B cell (primary cell): ENCODE data around the gene PRKCZ. TPM values are rescaled to one million over a fixed set of nuclear protein-coding genes. Genes with fewer than 3 reads are reported as not detected.

Experiments used
- ATAC-seq: fragments of 200-7000 bp; cut with Tn5 transposase; one replicate; pipeline ENCODE4 v1.10.0; 2021; ENCODE audit warnings: low read depth, mild to moderate bottlenecking, moderate number of reproducible peaks, moderate library complexity
- CTCF ChIA-PET: fragments of 350-600 bp; sonication (Branson Sonifier 250); formaldehyde crosslinking; loops from one replicate; lab custom pipeline; 2021; ENCODE audit warnings: antibody characterized with exemption, inconsistent platforms; lab: Charles Lee
- POLR2A ChIA-PET: fragments of 350-600 bp; sonication (Branson Sonifier 250); formaldehyde crosslinking; loops from one replicate; lab custom pipeline; 2021; ENCODE audit warnings: antibody characterized with exemption; lab: Charles Lee
- DNase-seq: peaks from one replicate; pipeline ENCODE4 v3.0.0; 2013
- H2AFZ ChIP-seq: 2 replicates; pipeline ENCODE4 v1.6.1; 2012; ENCODE audit warnings: mild to moderate bottlenecking, low read depth, low read length; ENCODE audit not compliant: insufficient read depth, poor library complexity, severe bottlenecking
- H3K27ac ChIP-seq, 2 donors: 1 replicate in 1 of 2; 2 replicates in 1 of 2; pipeline ENCODE4 v1.5.1; 2012 to 2013; ENCODE audit warnings: low read length in 2 of 2, mild to moderate bottlenecking in 2 of 2, moderate library complexity in 1 of 2
- H3K27me3 ChIP-seq, 4 experiments: fragments of 200-600 bp in 1 of 4; sonication (generic) in 1 of 4; replicated peaks in 1 of 4; 1 replicate in 2 of 4; 2 replicates in 2 of 4; pipeline versions ENCODE4 v1.6.1 to v1.7.0; 2013 to 2016; ENCODE audit warnings: low read length in 3 of 4, mild to moderate bottlenecking in 2 of 4, mixed read lengths in 1 of 4, moderate library complexity in 1 of 4; ENCODE audit not compliant: insufficient read depth in 4 of 4, control insufficient read depth in 3 of 4; ENCODE audit errors: control extremely low read depth in 1 of 4
- H3K36me3 ChIP-seq, 2 experiments: replicated peaks in 1 of 2; 1 replicate in 1 of 2; 2 replicates in 1 of 2; pipeline versions ENCODE4 v1.6.1 to v1.7.1; 2013; ENCODE audit warnings: low read length in 1 of 2; ENCODE audit not compliant: insufficient read depth in 2 of 2, control insufficient read depth in 1 of 2; ENCODE audit errors: control extremely low read depth in 1 of 2, extremely low read depth in 1 of 2
- H3K4me1 ChIP-seq, 2 donors: fragments of 200-600 bp in 1 of 2; sonication (generic) in 1 of 2; 1 replicate in 1 of 2; 2 replicates in 1 of 2; pipeline versions ENCODE4 v1.5.1 to v1.6.1; 2013 to 2017; ENCODE audit warnings: low read length in 2 of 2; ENCODE audit not compliant: control insufficient read depth in 2 of 2, insufficient read depth in 2 of 2
- H3K4me2 ChIP-seq: replicated peaks from 2 replicates; pipeline ENCODE3; 2012; ENCODE audit warnings: mild to moderate bottlenecking, low read depth, low read length; ENCODE audit not compliant: poor library complexity, severe bottlenecking
- H3K4me3 ChIP-seq, 5 experiments: fragments of 200-600 bp in 1 of 5; sonication (generic) in 1 of 5; 1 replicate in 3 of 5; 2 replicates in 2 of 5; pipeline versions ENCODE4 v1.5.1 to v1.7.0; 2011 to 2016; ENCODE audit warnings: low read length in 4 of 5, mild to moderate bottlenecking in 4 of 5, low read depth in 2 of 5, control low read depth in 1 of 5, moderate library complexity in 1 of 5; ENCODE audit not compliant: insufficient read depth in 1 of 5; ENCODE audit errors: control extremely low read depth in 1 of 5, extremely low read depth in 1 of 5
- H3K79me2 ChIP-seq: fragments of 200-600 bp; sonication (generic); one replicate; pipeline ENCODE4 v1.6.0; 2016; ENCODE audit warnings: low read length; ENCODE audit not compliant: control insufficient read depth, insufficient read depth
- H3K9ac ChIP-seq: fragments of 200-600 bp; sonication (generic); 2 replicates; pipeline ENCODE4 v1.6.1; 2017; ENCODE audit warnings: mild to moderate bottlenecking, low read length, moderate library complexity
- H3K9me3 ChIP-seq, 3 donors: one replicate each; pipeline versions ENCODE4 v1.6.1 to v1.7.1; 2013; ENCODE audit warnings: low read length in 2 of 3; ENCODE audit not compliant: control insufficient read depth in 2 of 3, insufficient read depth in 1 of 3; ENCODE audit errors: control extremely low read depth in 1 of 3
- H4K20me1 ChIP-seq: 2 replicates; pipeline ENCODE4 v1.6.0; 2012; ENCODE audit warnings: mild to moderate bottlenecking, low read length; ENCODE audit not compliant: insufficient read depth, control insufficient read depth, poor library complexity, severe bottlenecking
- H3K27ac Mint-ChIP-seq: one replicate; pipeline ENCODE4 v1.8.0; 2021; ENCODE audit warnings: mixed read lengths
- H3K27me3 Mint-ChIP-seq: one replicate; pipeline ENCODE4 v1.8.0; 2021; ENCODE audit warnings: mixed read lengths
- H3K4me1 Mint-ChIP-seq: one replicate; pipeline ENCODE4 v1.8.0; 2021; ENCODE audit warnings: mixed read lengths
- H3K4me3 Mint-ChIP-seq: one replicate; pipeline ENCODE4 v1.8.0; 2021; ENCODE audit warnings: mixed read lengths
- H3K9me3 Mint-ChIP-seq: one replicate; pipeline ENCODE4 v1.8.0; 2022; ENCODE audit warnings: mixed read lengths; ENCODE audit not compliant: insufficient read depth
- CTCF ChIP-seq: fragments of 200-600 bp; IDR thresholded peaks from one replicate; pipeline ENCODE4 v1.8.0; 2022; ENCODE audit warnings: antibody characterized with exemption, mild to moderate bottlenecking
- EZH2 ChIP-seq: IDR thresholded peaks from 2 replicates; pipeline ENCODE4 v1.6.1; 2012; ENCODE audit warnings: borderline replicate concordance, low read depth, mild to moderate bottlenecking, moderate library complexity, low read length; ENCODE audit not compliant: insufficient read depth, poor library complexity, severe bottlenecking
- WGBS: methylation state at CpG from one replicate; pipeline ENCODE4 v1.1.5; 2013; ENCODE audit warnings: missing lambda C conversion rate; ENCODE audit not compliant: insufficient coverage; 5-methylcytosine and 5-hydroxymethylcytosine counted together
- intact Hi-C: fragments of 100-400 bp; cut with micrococcal nuclease; formaldehyde crosslinking; loops from one replicate; pipeline ENCODE4 v1.10.0; 2022
- polyA plus RNA-seq: library from polyadenylated mRNA; depleted of rRNA; stranded (reverse); fragments of >200 nt; gene quantifications from 2 replicates; pipeline ENCODE4 v1.2.3, GENCODE V29; 2012
- total RNA-seq, 2 donors: library from RNA; stranded (reverse); fragments of 120-200 nt in 1 of 2; gene quantifications; 1 replicate in 1 of 2; 2 replicates in 1 of 2; pipeline versions ENCODE4 v1.2.3 to v1.2.4, GENCODE V29; 2013 to 2022

The PRKCZ gene
- total and polyA plus RNA-seq, 2 donors (not counting 1 experiment from before 2014, with no cell fraction given): 17.9 to 53.2 TPM

DNA sequence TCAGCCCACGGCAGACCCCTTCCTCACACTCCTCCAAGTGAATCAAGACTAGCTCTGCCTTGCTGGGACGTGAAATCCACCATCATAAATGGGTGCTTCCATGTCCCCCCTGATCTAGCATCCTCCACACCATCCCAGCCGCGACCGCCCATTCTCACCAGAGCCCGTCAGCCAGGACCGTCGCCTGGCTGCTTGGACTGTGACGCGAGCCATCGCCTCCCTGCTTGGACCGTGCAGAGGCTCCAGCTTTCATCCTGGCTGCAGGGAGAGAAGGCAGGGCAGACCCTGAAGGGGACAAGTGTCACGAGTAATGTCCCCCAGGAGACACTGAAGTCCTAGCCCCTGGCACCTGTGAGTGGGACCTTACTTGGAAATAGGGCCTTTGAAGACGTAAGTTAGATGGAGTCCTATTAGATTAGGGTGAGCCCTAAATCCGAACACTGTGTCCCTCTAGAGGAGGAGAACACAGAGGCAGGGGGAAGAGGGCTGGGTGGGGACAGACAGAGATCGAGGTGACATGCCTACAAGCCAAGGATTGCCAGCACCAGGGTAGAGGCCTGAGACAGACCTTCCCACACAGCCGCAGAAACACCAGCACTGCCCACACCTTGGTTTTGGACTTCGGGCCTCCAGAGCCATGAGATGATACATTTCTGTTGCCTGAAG lies 12.8 kb upstream of the PRKCZ start:
- H3K9me3 Mint-ChIP-seq: no peaks in the 10 kb centered on the region
- H2AFZ ChIP-seq: no peak overlapping the region
- WGBS: 86% methylated on average over 18 of the region's 18 CpGs
- H4K20me1 ChIP-seq: no peaks in the 10 kb centered on the region
- no peak for TF ChIP-seq CTCF
- no peak for TF ChIP-seq EZH2
- H3K4me1 ChIP-seq: no peaks in the 10 kb centered on the region
- H3K36me3 ChIP-seq: no peaks in the 10 kb centered on the region
- no peak overlapping the region for H3K4me3 Mint-ChIP-seq
- H3K4me2 ChIP-seq: no peak overlapping the region
- no peaks in the 10 kb centered on the region for H3K79me2 ChIP-seq
- ATAC-seq (no peak), DNase-seq (no peak)
- intact Hi-C loops: no loop called here
- no peaks in the 10 kb centered on the region for H3K4me1 Mint-ChIP-seq
- ChIA-PET CTCF (interaction anchor here (0.8 kb wide), 1 partner anchor 9 kb away, joined by 4 read pairs; no protein-coding TSS in a partner anchor), POLR2A (no interaction called here)
- H3K4me3 ChIP-seq: no peak overlapping the region
- H3K9me3 ChIP-seq: peaks cover 0 to 4% (median 0%) of the 10 kb centered on the region in 3 donors
- no peak overlapping the region for H3K27ac ChIP-seq
- H3K27ac Mint-ChIP-seq: no peak overlapping the region
- no peak overlapping the region for H3K9ac ChIP-seq
- peaks cover 0 to 3% (median 0%) of the 10 kb centered on the region in 4 experiments for H3K27me3 ChIP-seq
- H3K27me3 Mint-ChIP-seq: peaks cover 3% of the 10 kb centered on the region

DNA sequence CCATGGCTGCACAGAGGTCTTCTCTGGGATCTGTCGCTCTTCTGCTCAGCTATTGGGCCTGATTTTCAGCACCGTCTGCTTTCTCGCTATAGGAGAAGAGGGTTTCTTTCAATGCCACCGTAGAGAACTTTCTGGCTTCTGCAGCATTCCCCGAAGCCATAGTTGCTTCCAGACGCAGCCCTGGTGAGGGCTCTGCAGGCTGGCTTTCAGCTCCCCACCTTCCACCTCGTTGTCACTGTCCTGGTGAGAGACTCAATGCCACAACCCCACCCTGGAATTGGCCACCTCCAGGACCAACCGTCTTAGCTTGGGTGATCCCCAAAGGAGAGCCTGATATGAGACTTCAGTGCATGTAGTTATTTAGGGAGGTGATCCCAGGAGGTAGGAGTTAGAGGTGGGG lies 12.0 kb upstream of the PRKCZ start:
- Histone ChIP-seq H4K20me1 (no peaks in the 10 kb centered on the region), H3K4me2 (no peak overlapping the region), H3K4me1 (no peaks in the 10 kb centered on the region), H3K27me3 (peaks cover 0 to 3% (median 0%) of the 10 kb centered on the region in 4 experiments), H3K79me2 (no peaks in the 10 kb centered on the region), H3K9ac (no peak overlapping the region), H3K27ac (no peak overlapping the region), H2AFZ (no peak overlapping the region), H3K9me3 (peaks cover 0 to 4% (median 0%) of the 10 kb centered on the region in 3 donors), H3K4me3 (no peak overlapping the region), H3K36me3 (no peaks in the 10 kb centered on the region)
- intact Hi-C loops: no loop called here
- peaks cover 3% of the 10 kb centered on the region for H3K27me3 Mint-ChIP-seq
- H3K27ac Mint-ChIP-seq: no peak overlapping the region
- H3K4me1 Mint-ChIP-seq: no peaks in the 10 kb centered on the region
- ATAC-seq (no peak), DNase-seq (no peak)
- WGBS: 100% methylated on average over 7 of the region's 8 CpGs
- H3K4me3 Mint-ChIP-seq: no peak overlapping the region
- no peaks in the 10 kb centered on the region for H3K9me3 Mint-ChIP-seq
- POLR2A ChIA-PET: no interaction called here
- TF ChIP-seq EZH2 (no peak), CTCF (no peak)
- CTCF ChIA-PET: interaction anchor here (0.8 kb wide), 1 partner anchor 8 kb away, joined by 4 read pairs; no protein-coding TSS in a partner anchor
